Hepatocyte (in vitro differentiated cells): ENCODE results near the gene IRX5. TPM values are rescaled to one million over a fixed set of nuclear protein-coding genes. Genes with fewer than 3 reads are reported as not detected.

Source experiments
- DNase-seq: peaks from one replicate; pipeline ENCODE4 v3.0.0-alpha.2; 2016; ENCODE audit warnings: low spot score
- H2AFZ ChIP-seq: fragments of 200-600 bp; sonication (generic); 2 replicates; pipeline ENCODE4 v1.6.0; 2016; ENCODE audit warnings: antibody characterized with exemption, mild to moderate bottlenecking
- H3K27ac ChIP-seq: fragments of 200-600 bp; sonication (generic); 2 replicates; pipeline ENCODE4 v1.5.1; 2016; ENCODE audit warnings: mild to moderate bottlenecking
- H3K27me3 ChIP-seq: fragments of 200-600 bp; sonication (generic); 2 replicates; pipeline ENCODE4 v1.6.1; 2016
- H3K36me3 ChIP-seq: fragments of 200-600 bp; sonication (generic); replicated peaks from 2 replicates; pipeline ENCODE4 v1.5.1; 2016; ENCODE audit warnings: low read depth; ENCODE audit not compliant: insufficient read depth
- H3K4me1 ChIP-seq: fragments of 200-600 bp; sonication (generic); 2 replicates; pipeline ENCODE4 v1.5.1; 2016; ENCODE audit warnings: mild to moderate bottlenecking, moderate library complexity; ENCODE audit not compliant: insufficient read depth
- H3K4me2 ChIP-seq: fragments of 200-600 bp; sonication (generic); 2 replicates; pipeline ENCODE4 v1.6.0; 2016
- H3K4me3 ChIP-seq: fragments of 200-600 bp; sonication (generic); 2 replicates; pipeline ENCODE4 v1.5.1; 2016; ENCODE audit warnings: mild to moderate bottlenecking
- H3K79me2 ChIP-seq: fragments of 200-600 bp; sonication (generic); 2 replicates; pipeline ENCODE4 v1.6.0; 2017; ENCODE audit warnings: mild to moderate bottlenecking
- H3K9me2 ChIP-seq: fragments of 200-600 bp; sonication (generic); replicated peaks from 2 replicates; pipeline ENCODE4 v1.6.0; 2017; ENCODE audit warnings: mild to moderate bottlenecking; ENCODE audit not compliant: insufficient read depth
- H3K9me3 ChIP-seq: fragments of 200-600 bp; sonication (generic); 2 replicates; pipeline ENCODE4 v1.5.1; 2016; ENCODE audit warnings: low read depth, mild to moderate bottlenecking
- H4K20me1 ChIP-seq: fragments of 200-600 bp; sonication (generic); 2 replicates; pipeline ENCODE4 v1.6.0; 2016; ENCODE audit warnings: mild to moderate bottlenecking; ENCODE audit not compliant: insufficient read depth, poor library complexity, severe bottlenecking
- CTCF ChIP-seq: fragments of 200-600 bp; sonication (generic); IDR thresholded peaks from 2 replicates; pipeline ENCODE4 v1.5.1; 2016; ENCODE audit warnings: antibody characterized with exemption, mild to moderate bottlenecking; ENCODE audit not compliant: poor library complexity
- EZH2 ChIP-seq: fragments of 200-600 bp; sonication (generic); IDR thresholded peaks from 2 replicates; pipeline ENCODE4 v1.6.1; 2016; ENCODE audit warnings: antibody characterized with exemption, mild to moderate bottlenecking, borderline replicate concordance
- EZH2phosphoT487 ChIP-seq: fragments of 200-600 bp; sonication (generic); IDR thresholded peaks from one replicate; pipeline ENCODE4 v1.6.1; 2018; ENCODE audit warnings: antibody characterized with exemption, mild to moderate bottlenecking, low read depth, moderate library complexity; ENCODE audit not compliant: unreplicated experiment, severe bottlenecking
- WGBS: methylation state at CpG from one replicate; pipeline ENCODE4 v1.1.6; 2016; ENCODE audit warnings: low lambda C conversion rate; ENCODE audit errors: missing lambda C conversion rate; 5-methylcytosine and 5-hydroxymethylcytosine counted together
- polyA plus RNA-seq: library from polyadenylated mRNA; unstranded; fragments of >200 nt; fragmentation: Nextera tagmentation; extraction: Ambion mirVana; gene quantifications from 2 replicates; pipeline ENCODE4 v1.2.1, GENCODE V29; 2016
- total RNA-seq: library from RNA; depleted of rRNA; stranded (reverse); fragments of >200 nt; gene quantifications from 2 replicates; pipeline ENCODE4 v1.2.3, GENCODE V29; 2014

Gene IRX5
- total and polyA plus RNA-seq, 2 experiments from 2014 or later, result 1.7 to 3.2 TPM

- Histone ChIP-seq H3K4me2 (no peak overlapping the region), H3K27me3 (peaks cover 19% of the 10 kb centered on the region), H3K4me3 (no peak overlapping the region), H4K20me1 (no peaks in the 10 kb centered on the region), H3K79me2 (no peaks in the 10 kb centered on the region), H2AFZ (no peak overlapping the region), H3K27ac (no peak overlapping the region), H3K9me3 (no peaks in the 10 kb centered on the region), H3K4me1 (no peaks in the 10 kb centered on the region), H3K36me3 (no peaks in the 10 kb centered on the region), H3K9me2 (no peaks in the 10 kb centered on the region)
- TF ChIP-seq EZH2, result no peak
- TF ChIP-seq EZH2phosphoT487, result no peak
- TF ChIP-seq CTCF, result no peak
- WGBS, result 75% methylated on average over 3 of the region's 3 CpGs
- no peak for DNase-seq
These were observed 17.0 kb downstream of the IRX5 start for GRCh38 chr16:54947616-54948015.

GRCh38 chr16:54952195-54952594 is 21.5 kb downstream of the IRX5 start:
- Histone ChIP-seq H3K9me3 (no peaks in the 10 kb centered on the region), H3K36me3 (no peaks in the 10 kb centered on the region), H4K20me1 (no peaks in the 10 kb centered on the region), H3K27me3 (peaks cover 10% of the 10 kb centered on the region), H3K9me2 (no peaks in the 10 kb centered on the region), H2AFZ (no peak overlapping the region), H3K27ac (no peak overlapping the region), H3K4me3 (no peak overlapping the region), H3K4me2 (no peak overlapping the region), H3K79me2 (no peaks in the 10 kb centered on the region), H3K4me1 (no peaks in the 10 kb centered on the region)
- no peak for TF ChIP-seq CTCF
- no peak for TF ChIP-seq EZH2
- TF ChIP-seq EZH2phosphoT487, result no peak
- DNase-seq, result no peak
- 79% methylated on average over 4 of the region's 4 CpGs for WGBS

- no peaks in the 10 kb centered on the region for H3K79me2 ChIP-seq
- H2AFZ ChIP-seq, result no peak overlapping the region
- no peaks in the 10 kb centered on the region for H3K9me2 ChIP-seq
- H3K27me3 ChIP-seq, result peaks cover 10% of the 10 kb centered on the region
- WGBS, result 93% methylated on average over 3 of the region's 3 CpGs
- H3K27ac ChIP-seq, result no peak overlapping the region
- no peak overlapping the region for H3K4me2 ChIP-seq
- no peak for TF ChIP-seq EZH2
- TF ChIP-seq CTCF, result no peak
- no peak for TF ChIP-seq EZH2phosphoT487
- no peaks in the 10 kb centered on the region for H4K20me1 ChIP-seq
- no peaks in the 10 kb centered on the region for H3K36me3 ChIP-seq
- no peak for DNase-seq
- H3K9me3 ChIP-seq, result no peaks in the 10 kb centered on the region
- H3K4me1 ChIP-seq, result no peaks in the 10 kb centered on the region
- H3K4me3 ChIP-seq, result no peak overlapping the region
These were observed 22.8 kb downstream of the IRX5 start for GRCh38 chr16:54953461-54953860.

GRCh38 chr16:54954220-54954619 is 23.6 kb downstream of the IRX5 start:
- Histone ChIP-seq H3K79me2 (no peaks in the 10 kb centered on the region), H3K4me3 (no peak overlapping the region), H3K27me3 (peaks cover 10% of the 10 kb centered on the region), H3K36me3 (no peaks in the 10 kb centered on the region), H3K9me3 (no peaks in the 10 kb centered on the region), H4K20me1 (no peaks in the 10 kb centered on the region), H3K27ac (no peak overlapping the region), H3K9me2 (no peaks in the 10 kb centered on the region), H3K4me2 (no peak overlapping the region), H2AFZ (no peak overlapping the region), H3K4me1 (no peaks in the 10 kb centered on the region)
- no peak for DNase-seq
- TF ChIP-seq EZH2phosphoT487 (no peak), EZH2 (no peak), CTCF (no peak)
- 83% methylated on average over 3 of the region's 3 CpGs for WGBS
